Activated CD8-positive, alpha-beta memory T cell treated with anti-CD3 and anti-CD28 coated beads for 24 hours (primary cell): ENCODE data around the gene EID3.
"Not testable (repeated sequence)": the region's sequence is repeated elsewhere in the genome, so short reads cannot be mapped to it uniquely, and the experiment has no call there.

Source experiments
- DNase-seq: peaks from one replicate; pipeline ENCODE4 v3.0.0-alpha.2; 2020

EID3 gene

DNA sequence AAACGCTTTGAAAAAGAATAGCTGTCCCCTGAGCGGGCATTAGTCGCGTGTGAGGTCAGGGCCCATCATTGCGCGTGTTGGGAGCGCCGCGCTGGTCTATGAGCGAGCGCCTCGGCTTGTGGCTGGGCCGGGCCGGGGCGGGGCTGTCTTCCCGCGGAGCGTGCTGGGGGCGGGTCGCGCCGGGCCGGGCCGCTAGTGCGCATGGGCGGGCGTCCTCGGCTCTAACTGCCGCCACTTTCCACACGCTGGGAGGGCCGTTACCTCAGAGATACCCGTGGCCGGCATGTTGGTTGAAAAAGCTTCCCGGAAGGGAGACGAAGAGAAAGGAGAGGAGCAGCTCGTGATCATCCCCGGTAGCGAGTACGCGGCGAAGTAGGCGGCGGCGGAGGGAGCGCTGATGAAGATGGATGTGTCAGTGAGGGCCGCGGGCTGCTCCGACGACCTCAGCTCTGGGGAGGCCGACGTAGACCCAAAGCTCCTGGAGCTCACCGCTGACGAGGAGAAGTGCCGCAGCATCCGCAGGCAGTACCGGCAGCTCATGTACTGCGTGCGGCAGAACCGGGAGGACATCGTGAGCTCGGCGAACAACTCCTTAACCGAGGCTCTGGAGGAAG is at the start of gene EID3:
Gene EID3 (plus strand): TSS at position 202 of the 614 bp plus-strand sequence. CDS start 196 bp downstream, at position 398.
- DNase-seq, result peak; percentile 94

DNA sequence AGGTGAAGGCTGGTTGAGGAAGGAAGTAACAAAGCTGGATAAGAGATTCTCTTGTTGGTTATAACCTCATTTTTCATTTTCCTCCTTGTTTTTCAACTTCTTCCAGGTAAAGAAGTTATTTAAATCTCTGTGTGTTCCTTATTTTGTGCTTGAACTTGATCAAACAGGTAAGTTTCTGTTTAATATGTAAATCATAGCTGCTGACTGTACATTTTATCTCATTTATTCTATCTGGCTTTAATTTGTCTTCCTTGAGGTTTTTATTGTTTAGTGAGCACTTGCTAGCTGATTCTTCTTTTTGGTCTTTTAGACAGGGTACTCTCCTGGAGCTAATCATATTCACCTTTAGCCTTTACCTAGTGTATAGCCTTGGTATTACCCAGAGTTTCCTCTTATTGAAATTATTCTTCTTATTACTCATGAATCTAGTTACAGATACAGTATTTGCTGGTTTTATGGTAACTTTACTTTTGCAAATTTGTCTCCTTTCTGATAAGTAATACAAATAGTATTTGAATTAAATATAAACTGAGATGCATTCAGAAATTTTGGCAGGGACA is 45.5 kb upstream of the EID3 start:
- no peak for DNase-seq

DNA sequence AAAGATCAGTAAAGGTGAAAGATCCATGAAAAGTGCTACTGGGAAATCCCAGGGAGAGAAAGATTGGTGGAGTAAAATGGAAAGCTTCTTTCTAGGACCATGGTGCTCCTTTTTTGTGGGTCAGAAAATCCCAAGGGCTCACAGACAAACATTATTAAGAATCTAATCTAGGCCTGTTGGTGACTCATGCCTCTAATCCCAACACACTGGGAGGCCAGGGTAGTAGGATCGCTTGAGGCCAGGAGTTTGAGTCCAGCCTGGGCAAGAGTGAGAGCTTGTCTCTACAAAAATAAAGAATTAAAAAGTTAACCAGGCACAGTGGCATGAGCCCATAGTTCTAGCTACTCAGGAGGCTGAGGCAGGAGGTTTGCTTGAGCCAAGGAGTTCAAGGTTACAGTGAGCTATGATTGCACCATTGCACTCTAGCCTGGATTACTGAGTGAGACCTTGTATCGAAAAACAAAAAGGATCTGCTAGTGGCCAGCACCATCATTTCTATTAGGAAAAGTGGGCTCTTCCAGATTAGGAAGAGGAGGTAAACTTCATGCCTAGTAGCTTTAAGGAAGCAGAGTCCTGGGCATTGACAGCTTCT is 45.0 kb upstream of the EID3 start:
- DNase-seq, result no peak

DNA sequence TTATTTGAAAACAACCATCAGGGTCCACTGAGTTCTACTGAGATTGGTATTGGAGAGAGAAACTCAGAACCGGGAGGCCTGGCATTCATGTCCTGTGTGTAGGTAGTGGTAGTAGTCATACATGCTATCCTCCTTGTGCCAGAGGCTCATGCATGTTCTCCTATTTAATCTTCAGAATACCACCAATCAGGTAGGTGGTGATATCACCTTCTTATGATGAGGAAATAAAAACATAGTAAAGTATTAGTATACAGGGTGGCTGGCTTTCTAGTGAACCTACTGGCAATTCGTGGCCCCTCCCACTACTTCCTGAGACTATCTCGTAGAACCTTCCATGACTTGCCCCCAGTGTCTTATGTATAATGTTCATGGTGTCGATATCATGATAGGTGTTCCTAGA is 40.5 kb upstream of the EID3 start:
- DNase-seq, result no peak

DNA sequence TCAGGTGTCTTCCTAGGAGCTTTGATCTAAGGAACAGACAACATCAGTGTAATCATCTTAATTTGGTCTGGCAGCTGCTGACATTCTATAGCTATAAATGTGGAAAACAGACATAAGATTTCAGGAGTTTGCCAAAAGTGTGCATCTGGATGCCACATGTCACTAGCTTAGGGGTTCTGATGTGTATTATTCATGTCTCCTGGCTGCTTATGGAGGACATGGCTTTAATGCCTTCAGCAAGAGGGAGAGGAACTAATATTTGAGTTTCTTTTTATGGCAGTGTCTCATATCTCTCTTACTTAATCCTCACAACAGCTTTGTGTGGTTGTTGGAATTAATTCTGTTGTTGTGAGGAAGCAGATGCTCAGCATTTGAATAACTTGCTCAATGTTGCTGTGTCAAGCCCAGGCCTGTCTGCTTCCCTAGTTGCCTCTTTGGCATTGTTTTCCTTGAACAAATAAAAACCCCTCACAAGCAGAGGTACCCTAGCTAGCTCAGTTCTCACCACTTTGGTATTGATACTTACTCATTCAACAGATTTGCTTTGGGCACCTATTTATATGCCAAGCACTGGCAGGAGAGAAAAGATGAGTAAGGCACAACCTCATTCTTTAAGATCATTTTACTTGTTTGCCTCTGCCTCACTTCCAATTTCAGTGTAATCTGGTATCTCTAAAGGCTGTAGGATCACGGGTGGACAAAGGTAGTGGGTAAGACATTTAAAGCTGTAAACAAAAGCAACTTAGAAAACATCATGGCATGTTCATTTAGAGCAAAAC is 39.8 kb upstream of the EID3 start:
- no peak for DNase-seq

DNA sequence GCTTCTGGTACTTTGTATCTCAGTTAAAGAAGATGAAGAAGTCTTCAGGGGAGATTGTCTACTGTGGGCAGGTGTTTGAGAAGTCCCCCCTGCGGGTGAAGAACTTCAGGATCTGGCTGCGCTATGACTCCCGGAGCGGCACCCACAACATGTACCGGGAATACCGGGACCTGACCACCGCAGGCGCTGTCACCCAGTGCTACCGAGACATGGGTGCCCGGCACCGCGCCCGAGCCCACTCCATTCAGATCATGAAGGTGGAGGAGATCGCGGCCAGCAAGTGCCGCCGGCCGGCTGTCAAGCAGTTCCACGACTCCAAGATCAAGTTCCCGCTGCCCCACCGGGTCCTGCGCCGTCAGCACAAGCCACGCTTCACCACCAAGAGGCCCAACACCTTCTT is 38.1 kb upstream of the EID3 start:
- DNase-seq, result not testable (repeated sequence)

DNA sequence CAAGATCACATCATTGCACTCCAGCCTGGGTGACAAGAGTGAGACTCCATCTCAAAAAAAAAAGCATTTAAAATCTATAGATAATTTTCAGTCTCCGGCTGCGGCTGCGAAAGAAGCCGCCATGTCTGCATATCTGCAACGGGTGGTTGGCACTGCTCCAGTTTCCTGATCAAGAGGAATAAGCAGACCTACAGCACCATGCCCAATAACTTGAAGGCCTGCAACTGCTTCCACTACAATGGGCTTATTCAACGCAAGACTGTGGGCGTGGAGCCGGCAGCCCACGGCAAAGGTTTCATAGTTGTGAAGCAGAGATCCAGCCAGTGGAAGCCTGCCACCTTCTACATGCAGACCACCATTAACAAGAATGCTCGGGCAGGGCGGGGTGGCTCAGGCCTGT is 30.6 kb upstream of the EID3 start:
- DNase-seq, result no peak

DNA sequence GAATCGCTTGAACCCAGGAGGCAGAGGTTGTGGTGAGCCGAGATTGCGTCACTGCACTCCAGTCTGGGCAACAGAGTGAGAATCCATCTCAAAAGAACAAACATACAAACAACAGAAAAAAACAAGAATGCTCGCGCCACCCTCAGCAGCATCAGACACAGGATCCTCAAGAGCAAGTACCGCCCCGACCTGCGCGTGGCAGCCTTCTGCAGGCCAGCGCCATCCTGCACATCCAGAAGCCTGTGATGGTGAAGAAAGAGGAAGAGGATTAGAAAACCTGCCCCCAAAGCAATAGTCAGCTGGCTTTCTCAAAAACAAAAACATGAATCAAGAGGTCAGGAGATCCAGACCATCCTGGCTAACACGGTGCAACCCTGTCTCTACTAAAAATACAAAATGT is 30.0 kb upstream of the EID3 start:
- no peak for DNase-seq

DNA sequence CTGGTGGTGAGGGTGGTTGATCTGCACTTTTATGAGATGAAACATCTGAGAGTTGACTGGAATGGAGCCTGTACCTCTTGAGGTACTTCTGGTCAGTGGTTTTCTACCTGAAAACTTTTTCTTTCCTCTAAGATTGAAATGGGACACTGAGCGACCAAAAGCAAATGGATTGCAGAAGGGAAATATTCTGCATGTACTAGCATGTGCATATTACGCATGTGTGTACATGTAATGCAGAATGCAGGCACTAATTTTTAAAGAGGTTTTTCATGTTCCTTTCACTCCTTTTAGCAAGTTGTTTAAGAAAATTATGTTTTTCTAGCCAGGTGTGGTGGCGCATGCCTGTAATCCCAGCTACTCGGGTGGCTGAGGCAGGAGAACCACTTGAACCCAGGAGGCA is 28.7 kb upstream of the EID3 start:
- DNase-seq, result no peak

DNA sequence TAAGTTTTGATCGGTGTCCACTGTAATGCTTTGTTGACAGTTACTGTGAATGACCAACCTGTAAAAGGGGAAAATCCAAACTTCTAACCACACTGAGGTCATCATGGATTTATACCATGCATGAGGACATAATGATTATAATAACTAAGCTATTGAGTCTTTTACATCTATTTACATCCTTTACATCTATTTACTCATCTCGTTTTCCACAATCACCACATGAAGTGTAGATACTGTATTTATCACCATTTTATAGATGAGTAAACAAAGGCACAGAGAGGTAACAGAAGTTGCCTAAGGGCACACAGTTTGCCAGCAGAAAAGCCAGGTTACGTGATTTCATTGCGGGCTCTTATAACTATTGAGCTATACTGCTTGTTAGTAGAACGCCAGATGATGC is 27.9 kb upstream of the EID3 start:
- DNase-seq, result no peak

DNA sequence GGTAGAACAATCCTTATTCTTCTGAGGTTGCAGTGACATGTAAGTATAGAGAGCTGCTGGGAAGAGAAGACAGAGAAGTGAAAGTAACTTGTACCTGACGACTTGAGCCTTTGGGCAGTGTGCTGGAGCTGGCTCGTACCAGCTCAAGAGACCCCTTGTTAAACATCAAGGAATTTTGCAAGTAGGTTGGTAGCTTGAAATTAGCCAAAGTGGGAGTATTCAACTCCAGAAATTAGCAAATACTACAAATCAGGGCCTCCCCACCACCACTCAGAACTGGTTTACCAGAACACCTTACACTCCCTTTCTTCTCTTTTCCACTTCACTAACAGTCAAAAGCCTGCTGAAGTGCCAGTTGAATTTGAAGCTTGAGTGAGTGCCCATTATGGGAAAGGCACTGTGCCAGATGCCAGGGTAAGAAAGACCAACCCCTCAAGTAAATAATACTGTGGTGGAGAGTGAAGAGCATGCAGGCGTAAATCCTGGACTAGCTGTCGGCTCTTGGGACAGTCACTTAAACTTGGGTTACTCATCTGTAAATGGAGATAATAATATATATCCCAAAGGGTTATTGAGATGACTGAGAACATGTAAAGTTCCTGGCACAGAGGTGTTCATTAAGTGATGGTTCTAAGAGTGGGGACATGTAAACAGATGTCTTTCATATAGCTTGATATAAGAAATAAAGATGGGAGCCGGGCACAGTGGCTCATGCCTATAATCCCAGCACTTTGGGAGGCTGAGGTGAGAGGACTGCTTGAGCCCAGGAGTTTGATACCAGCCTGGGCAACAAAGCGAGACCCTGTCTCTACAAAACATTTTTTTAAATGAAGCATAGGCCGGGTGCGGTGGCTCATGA is 27.0 kb upstream of the EID3 start:
- DNase-seq, result no peak

DNA sequence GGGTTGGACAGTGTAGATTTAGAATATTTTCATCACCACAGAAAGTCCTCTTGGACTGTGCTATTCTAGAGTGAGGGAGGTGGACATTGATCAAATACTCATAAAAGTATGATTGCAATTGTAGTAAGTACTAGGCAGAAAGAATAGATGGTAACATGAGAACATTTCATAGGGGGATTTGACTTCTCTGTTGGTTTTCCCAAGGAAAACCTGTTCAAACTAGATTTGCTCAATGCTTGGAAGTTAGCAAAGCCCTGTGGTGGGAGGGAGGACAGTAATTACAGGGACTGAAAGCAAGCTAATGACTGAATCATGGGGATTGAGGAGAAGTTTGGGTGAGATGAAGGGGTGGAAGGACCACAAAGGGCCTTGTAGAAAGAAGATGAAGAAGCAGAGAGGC is 24.4 kb upstream of the EID3 start:
- peak; percentile 0 for DNase-seq

DNA sequence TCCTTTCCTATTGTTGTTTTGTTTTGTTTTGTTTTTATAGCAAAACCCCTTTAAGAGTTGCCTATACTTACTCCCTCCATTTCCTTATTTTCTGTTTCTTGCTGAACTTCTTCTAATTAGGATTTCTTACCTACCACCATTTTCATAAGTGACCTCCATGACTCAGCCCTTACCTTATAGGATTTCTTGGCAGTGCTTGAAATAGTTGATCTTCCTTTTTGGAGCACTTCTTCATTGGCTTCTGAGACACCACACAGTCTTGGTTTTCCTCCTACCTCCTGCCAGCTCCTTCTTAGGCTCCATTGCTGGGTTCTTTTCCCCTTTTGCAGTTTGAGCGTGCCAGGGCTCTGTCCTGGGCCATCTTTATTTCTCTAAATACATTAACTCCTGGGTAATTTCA is 23.4 kb upstream of the EID3 start:
- DNase-seq, result peak; percentile 3

DNA sequence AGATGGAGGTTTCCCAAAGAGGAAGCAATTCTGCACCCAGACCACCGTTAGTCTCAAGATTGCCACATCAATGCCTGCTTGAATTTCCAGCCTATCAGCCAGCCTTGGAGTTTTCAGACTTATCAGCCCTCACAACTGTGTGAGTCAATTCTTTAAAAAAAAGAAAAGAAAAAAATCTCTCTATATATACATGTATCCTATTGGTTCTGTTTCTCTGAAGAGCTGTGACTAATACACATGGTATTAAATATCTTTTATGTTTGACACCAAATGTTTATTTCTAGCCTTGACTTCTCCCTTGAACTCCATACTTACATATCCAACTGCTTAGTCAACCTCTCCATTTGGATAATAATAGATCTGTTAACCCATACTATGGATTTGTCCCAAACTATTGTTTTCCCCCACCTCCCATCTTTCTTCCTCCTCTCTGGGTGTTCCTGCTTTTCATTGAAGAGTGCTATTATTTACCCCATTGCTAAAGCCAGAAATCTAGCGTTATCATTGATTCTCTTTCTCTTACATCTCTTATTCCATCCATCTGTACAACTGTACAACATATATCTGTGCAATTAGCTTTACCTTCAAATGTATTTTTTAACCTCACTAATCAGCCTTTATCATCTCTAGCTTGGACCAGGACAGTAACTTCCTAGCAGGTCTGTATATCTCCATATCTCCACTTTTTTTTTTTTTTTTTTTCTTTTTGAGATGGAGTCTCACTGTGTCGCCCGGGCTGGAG is 22.7 kb upstream of the EID3 start:
- DNase-seq, result peak; percentile 17

DNA sequence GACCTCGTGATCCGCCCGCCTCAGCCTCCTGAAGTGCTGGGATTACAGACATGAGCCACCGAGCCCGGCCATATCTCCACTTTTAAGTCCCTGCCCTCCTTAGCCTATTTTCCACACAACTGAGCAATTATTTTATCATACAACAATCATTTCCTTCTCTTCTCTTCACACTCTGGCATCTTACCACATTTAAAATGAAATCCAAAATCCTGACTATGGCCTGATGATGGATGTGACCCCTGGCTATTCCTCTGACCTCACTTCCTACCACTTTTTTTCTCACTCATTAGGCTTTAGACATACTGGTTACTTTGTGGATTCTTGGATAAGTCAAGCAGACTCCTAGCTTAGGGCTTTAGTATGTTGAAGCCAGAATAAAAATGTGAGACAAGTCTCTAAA is 21.9 kb upstream of the EID3 start:
- DNase-seq, result no peak

DNA sequence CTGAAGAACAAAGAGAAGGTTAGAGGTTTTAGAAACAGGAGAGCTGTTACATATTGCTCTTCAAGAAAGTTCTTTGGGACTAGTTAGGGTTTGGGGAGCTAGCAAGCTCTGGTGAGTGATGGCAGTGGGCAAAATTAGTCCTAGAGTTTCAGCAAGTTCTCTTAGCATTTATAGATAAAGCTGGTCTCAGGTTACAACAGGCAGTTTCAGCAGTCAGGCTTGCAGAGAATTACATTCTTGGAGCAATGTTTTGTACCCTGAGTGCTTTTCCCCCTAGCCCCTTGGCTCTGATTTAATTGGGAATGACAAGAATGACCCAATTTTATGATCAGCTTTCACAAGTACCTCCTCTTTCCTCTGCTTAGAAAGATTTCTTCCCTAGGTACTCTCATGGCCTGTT is 21.4 kb upstream of the EID3 start:
- no peak for DNase-seq

DNA sequence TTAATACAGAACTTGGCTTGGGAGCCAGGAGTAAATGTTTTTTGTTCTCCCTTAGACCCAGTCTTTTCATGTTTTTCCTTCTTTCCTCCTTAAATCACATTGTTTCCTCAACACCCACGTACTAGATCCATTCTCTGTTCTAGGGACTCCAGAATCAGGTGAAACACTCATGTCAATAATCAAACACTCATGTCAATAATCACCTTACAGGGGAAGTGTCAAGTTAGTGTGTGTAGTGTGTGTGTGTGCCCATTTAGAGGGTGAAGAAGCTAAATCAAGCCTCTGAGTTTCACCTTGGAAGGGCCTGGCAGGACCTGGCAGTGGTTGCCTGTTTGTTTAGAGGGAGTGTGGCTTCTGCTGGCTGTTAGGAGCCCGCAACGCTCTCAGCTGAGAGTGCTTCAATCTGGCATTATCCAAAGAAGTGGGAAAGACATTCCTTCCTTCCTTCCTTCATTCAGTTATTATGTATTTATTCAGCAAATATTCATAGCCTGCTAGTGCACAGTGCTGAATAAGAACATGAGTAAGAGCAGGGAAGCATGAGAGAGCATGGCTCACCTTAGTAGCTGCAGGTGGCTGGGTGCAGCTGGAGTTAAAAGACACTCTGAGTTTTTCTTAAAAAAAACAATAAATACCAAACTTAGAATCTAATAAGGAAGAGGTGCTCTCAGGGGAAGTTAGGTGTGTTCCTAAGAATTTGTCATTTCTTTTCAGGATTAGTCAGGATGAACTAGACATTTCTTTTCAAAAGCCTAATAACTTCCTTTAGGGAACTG is 17.6 kb upstream of the EID3 start:
- DNase-seq, result peak; percentile 57

DNA sequence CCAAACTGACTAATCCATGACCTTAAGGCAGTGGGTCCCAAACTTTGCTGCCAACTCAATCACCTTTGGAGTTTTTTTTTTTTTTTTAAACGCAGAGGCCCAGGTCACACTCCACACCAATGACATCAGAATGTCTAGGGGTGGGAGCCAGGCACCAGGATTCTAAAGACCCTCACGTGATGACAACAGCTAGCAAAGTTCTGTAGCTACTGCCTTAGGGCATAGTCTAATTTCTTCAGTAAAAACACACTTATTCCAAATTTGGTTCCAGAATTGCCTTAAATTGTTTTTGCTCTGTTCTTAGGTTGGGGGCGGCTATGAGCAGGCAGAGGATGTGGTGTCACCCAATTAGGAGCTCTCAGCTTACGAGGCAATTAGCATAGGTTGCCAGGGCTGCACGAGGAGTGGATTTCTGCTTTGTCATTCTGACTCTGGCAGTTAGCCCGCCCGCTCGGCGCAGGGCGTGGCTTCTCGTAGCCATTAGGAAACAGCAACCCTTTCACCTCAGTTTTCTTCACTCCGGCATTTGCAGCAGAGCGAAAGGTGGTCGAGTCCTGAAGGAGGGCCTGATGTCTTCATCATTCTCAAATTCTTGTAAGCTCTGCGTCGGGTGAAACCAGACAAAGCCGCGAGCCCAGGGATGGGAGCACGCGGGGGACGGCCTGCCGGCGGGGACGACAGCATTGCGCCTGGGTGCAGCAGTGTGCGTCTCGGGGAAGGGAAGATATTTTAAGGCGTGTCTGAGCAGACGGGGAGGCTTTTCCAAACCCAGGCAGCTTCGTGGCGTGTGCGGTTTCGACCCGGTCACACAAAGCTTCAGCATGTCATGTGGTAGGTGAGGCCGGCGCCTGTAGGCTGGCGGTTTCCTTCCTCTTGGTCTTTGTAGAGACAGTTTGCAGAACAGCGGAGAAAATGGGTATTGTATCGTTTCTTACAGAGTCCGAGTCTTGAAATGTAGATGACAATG is 16.7 kb upstream of the EID3 start:
- peak; percentile 94 for DNase-seq

DNA sequence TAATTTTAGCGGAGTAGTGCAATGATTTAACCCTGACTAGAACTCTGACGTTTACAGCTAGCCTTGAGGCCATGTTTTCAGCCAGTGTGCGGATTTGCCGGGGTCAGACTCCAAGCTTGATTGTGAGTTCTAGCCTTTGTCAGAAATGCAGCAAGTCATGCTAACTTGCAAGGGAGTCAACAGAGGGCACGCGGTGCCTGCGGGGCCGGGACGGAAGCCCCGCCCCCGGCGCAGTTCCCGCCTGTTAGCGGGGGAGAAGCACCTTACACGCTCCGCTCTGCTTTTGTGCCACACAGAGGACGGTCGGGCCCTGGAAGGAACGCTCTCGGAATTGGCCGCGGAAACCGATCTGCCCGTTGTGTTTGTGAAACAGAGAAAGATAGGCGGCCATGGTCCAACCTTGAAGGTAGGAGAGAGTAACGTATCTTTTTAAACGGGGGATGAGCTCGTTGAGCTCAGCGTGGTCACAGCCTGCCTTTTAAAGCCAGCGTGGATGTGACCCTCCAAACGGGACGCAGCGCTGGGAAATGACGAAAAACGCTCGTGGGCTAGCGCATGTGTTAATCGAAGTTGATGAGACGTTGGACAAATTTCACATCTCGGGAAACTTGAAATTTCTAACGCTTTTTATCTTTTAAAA is 14.8 kb upstream of the EID3 start:
- peak; percentile 91 for DNase-seq

DNA sequence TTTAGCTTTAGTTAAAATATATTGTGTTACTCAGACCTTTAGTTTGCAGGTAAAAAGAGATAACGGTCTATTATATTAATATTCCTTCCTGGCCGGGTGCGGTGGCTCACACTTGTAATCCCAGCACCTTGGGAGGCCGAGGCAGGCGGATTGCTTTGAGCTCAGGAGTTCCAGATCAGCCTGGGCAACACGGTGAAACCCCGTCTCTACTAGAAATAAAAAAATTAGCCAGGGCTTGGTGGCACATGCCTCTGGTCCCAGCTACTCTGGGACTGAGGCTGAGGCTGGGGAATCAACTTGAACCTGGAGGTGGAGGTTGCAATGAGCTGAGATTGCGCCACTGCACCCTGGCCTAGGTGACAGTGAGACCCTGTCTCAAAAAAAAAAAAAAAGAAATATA is 13.2 kb upstream of the EID3 start:
- peak; percentile 21 for DNase-seq
